Measurements from ENCODE around the gene KIAA1755. TPM values are rescaled to one million over a fixed set of nuclear protein-coding genes. Genes with fewer than 3 reads are reported as not detected.

Gene KIAA1755
- total RNA-seq, 6 experiments from 2014 or later: 0.06 to 2.7 (median 1.5) TPM

DNA sequence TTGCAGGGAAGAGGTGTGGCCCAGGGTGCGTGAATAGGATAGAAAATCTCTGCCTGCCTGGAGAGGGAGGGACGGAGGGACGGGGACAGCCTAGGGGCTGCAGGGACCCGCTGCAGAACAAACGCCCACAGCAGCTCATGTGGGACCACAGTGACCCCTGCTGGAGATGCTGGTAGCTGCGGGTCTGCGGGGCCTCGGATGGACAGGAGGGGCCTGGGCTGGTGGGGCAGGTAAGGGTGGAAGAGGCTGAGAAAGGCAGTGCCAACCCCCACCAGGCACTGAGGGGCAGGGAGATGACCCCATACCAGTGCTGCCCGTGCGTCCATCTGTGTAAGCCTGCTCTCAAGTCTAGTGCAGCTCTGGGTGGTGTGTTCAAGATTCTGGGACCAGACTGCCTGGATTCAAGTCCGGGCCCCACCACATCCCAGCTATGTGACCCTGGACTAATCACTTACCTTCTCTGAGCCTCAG, 39.4 kb downstream of the KIAA1755 start:
- Histone ChIP-seq H3K9me3 (no peaks in the 10 kb centered on the region), H3K4me3 (no peak overlapping the region), H3K36me3 (no peaks in the 10 kb centered on the region), H3K27me3 (no peaks in the 10 kb centered on the region), H3K4me1 (peaks cover 0 to 5% (median 0%) of the 10 kb centered on the region in 4 donors), H3K27ac (no peak overlapping the region)
- ATAC-seq: peak; percentile 72 to 80 (median 78)
- 0% methylated on average over 3 of the region's 11 CpGs for WGBS (ENCODE audit: insufficient coverage, low coverage, low lambda C conversion rate, missing lambda C conversion rate)
- DNase-seq: peak; percentile 68 to 73 (median 72)
- TF ChIP-seq, protein P1, sequence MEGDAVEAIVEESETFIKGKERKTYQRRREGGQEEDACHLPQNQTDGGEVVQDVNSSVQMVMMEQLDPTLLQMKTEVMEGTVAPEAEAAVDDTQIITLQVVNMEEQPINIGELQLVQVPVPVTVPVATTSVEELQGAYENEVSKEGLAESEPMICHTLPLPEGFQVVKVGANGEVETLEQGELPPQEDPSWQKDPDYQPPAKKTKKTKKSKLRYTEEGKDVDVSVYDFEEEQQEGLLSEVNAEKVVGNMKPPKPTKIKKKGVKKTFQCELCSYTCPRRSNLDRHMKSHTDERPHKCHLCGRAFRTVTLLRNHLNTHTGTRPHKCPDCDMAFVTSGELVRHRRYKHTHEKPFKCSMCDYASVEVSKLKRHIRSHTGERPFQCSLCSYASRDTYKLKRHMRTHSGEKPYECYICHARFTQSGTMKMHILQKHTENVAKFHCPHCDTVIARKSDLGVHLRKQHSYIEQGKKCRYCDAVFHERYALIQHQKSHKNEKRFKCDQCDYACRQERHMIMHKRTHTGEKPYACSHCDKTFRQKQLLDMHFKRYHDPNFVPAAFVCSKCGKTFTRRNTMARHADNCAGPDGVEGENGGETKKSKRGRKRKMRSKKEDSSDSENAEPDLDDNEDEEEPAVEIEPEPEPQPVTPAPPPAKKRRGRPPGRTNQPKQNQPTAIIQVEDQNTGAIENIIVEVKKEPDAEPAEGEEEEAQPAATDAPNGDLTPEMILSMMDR (IDR thresholded peaks at IDR 0.05): peak; percentile 88 to 91 (median 89)
- TF ChIP-seq POLR2A (IDR thresholded peaks at IDR 0.05): no peak
- intact Hi-C loops (cut with DNase I): no loop called here

DNA sequence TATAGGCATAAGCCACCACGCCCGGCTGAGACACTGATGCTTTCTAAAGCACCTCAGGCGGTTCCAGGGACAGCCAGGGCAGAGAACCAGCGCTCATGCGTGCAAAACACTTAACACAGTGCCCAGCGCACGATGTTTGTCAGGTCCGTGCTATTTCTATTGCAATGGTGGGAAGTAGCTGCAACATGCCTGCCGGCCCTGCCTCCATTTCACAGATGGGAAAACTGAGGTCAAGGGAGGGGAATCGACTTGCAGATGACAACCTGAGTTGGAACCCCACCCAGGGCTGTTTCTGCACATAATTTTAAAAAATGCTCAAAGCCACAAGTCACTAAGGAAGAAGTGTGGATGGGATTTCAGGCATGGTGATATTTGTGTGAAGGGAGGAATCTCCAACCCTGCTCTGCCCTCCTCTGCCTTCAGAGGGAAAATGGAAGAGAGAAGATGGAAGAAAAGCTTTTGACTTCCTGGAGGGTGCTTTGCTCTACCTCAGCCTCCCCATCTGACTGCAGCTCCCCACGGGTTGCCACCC, 39.9 kb downstream of the KIAA1755 start:
- H3K27ac ChIP-seq: no peak overlapping the region
- DNase-seq: no peak
- no peaks in the 10 kb centered on the region for H3K27me3 ChIP-seq
- no peaks in the 10 kb centered on the region for H3K9me3 ChIP-seq
- 53% methylated on average over 11 of the region's 11 CpGs for WGBS (ENCODE audit: insufficient coverage, low coverage, low lambda C conversion rate, missing lambda C conversion rate)
- no peak for ATAC-seq
- H3K36me3 ChIP-seq: no peaks in the 10 kb centered on the region
- peaks cover 0 to 5% (median 0%) of the 10 kb centered on the region in 4 donors for H3K4me1 ChIP-seq
- no peak for TF ChIP-seq POLR2A (IDR thresholded peaks at IDR 0.05)
- TF ChIP-seq, protein P1 (IDR thresholded peaks at IDR 0.05): no peak
- H3K4me3 ChIP-seq: no peak overlapping the region
- intact Hi-C loops (cut with DNase I): no loop called here

GRCh38 chr20:38219006-38219950, 41.3 kb downstream of the KIAA1755 start:
- Histone ChIP-seq H3K27ac (no peak overlapping the region), H3K27me3 (no peaks in the 10 kb centered on the region), H3K4me3 (no peak overlapping the region), H3K9me3 (no peaks in the 10 kb centered on the region), H3K36me3 (no peaks in the 10 kb centered on the region), H3K4me1 (peaks cover 0 to 5% (median 0%) of the 10 kb centered on the region in 4 donors)
- 48% methylated on average over 4 of the region's 19 CpGs for WGBS (ENCODE audit: insufficient coverage, low coverage, low lambda C conversion rate, missing lambda C conversion rate)
- no peak for DNase-seq
- intact Hi-C loops (cut with DNase I): loop anchor here in 1 of 2 donors (5.0 kb wide), 1 partner anchor 42 kb away; no protein-coding TSS in a partner anchor
- ATAC-seq: no peak
- TF ChIP-seq POLR2A (IDR thresholded peaks at IDR 0.05): no peak
- TF ChIP-seq, protein P1 (IDR thresholded peaks at IDR 0.05): no peak

DNA sequence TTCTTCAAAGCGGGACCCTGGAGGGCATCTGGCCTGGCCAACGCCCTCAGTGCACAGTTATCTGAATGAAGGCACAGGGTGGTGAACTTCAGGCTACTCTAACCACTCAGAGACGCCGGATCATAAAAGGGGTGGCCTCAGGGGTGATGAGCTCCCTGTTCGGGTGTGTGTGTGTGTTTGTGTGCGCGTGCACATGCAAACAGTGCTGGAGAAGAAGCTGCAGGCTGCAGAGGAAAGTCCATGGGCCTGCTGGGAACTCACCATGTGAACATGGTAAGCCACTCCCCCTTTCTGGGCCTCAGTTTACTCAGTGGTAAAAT, 42.0 kb downstream of the KIAA1755 start:
- Histone ChIP-seq H3K4me1 (peaks cover 0 to 5% (median 0%) of the 10 kb centered on the region in 4 donors), H3K27me3 (no peaks in the 10 kb centered on the region), H3K4me3 (no peak overlapping the region), H3K27ac (no peak overlapping the region), H3K36me3 (no peaks in the 10 kb centered on the region), H3K9me3 (no peaks in the 10 kb centered on the region)
- no peak for TF ChIP-seq POLR2A (IDR thresholded peaks at IDR 0.05)
- TF ChIP-seq, protein P1 (IDR thresholded peaks at IDR 0.05): no peak
- intact Hi-C loops (cut with DNase I): loop anchor here in 1 of 2 donors (5.0 kb wide), 1 partner anchor 41 kb away; no protein-coding TSS in a partner anchor
- WGBS (ENCODE audit: insufficient coverage, low coverage, low lambda C conversion rate, missing lambda C conversion rate): 81% methylated on average over 3 of the region's 7 CpGs
- ATAC-seq (no peak), DNase-seq (no peak)
